K562 (cell line): ENCODE measurements around the gene UNC13C.

ENCODE experiments used
- CEBPG ChIP-seq, 3 experiments: fragments of 200-800 bp in 1 of 3; sonication (Bioruptor generic) in 1 of 3; sonication (generic) in 1 of 3; formaldehyde crosslinking in 1 of 3; IDR thresholded peaks in 2 of 3; conservative IDR thresholded peaks in 1 of 3; 2 replicates each; pipeline versions ENCODE4 v1.6.1 to v1.8.0; 2016 to 2022; ENCODE audit warnings: missing compliant biosample characterization in 2 of 3, missing genetic modification characterization in 2 of 3, mild to moderate bottlenecking in 1 of 3, missing genetic modification reagents in 1 of 3
- FOXK2 ChIP-seq, 2 experiments: fragments of 450-650 bp; IDR thresholded peaks in 1 of 2; conservative IDR thresholded peaks in 1 of 2; 2 replicates each; pipeline ENCODE4 v1.6.1; 2016; ENCODE audit warnings: low read depth in 2 of 2, mild to moderate bottlenecking in 1 of 2
- MAFG ChIP-seq: fragments of 450-650 bp; conservative IDR thresholded peaks from 2 replicates; pipeline ENCODE4 v1.6.1; 2016; ENCODE audit warnings: missing genetic modification characterization, missing compliant biosample characterization
- NUFIP1 ChIP-seq: fragments of 450-650 bp; IDR thresholded peaks from 2 replicates; pipeline ENCODE4 v1.6.1; 2018; ENCODE audit not compliant: partially characterized antibody
- POLR2A ChIP-seq: fragments of 450-650 bp; conservative IDR thresholded peaks from 2 replicates; pipeline ENCODE4 v1.6.1; 2016
- TAF1 ChIP-seq: IDR thresholded peaks from 2 replicates; pipeline ENCODE4 v1.6.1; 2011; ENCODE audit warnings: mild to moderate bottlenecking, low read length, moderate library complexity; ENCODE audit not compliant: insufficient read depth, control insufficient read depth, severe bottlenecking; ENCODE audit errors: extremely low read depth
- TF ChIP-seq, protein P1 (sequence below), 3 experiments: IDR thresholded peaks in 2 of 3; conservative IDR thresholded peaks in 1 of 3; 2 replicates each; pipeline ENCODE4 v1.5.1; 2011 to 2012; ENCODE audit warnings: low read length in 3 of 3, mild to moderate bottlenecking in 3 of 3, control low read depth in 2 of 3, improper control_type of control experiment in 1 of 3, inconsistent platforms in 1 of 3, low read depth in 1 of 3, mixed read lengths in 1 of 3, moderate library complexity in 1 of 3; ENCODE audit not compliant: insufficient read depth in 2 of 3
- TF ChIP-seq, protein P2 (sequence below): fragments of 450-650 bp; formaldehyde crosslinking; IDR thresholded peaks from 2 replicates; pipeline ENCODE4 v1.4.0; 2022; ENCODE audit warnings: missing genetic modification characterization
- TF ChIP-seq, protein P3 (sequence below): sonication (generic); formaldehyde crosslinking; IDR thresholded peaks from 2 replicates; pipeline ENCODE4 v1.9.0; 2022; ENCODE audit warnings: mild to moderate bottlenecking, missing genetic modification reagents

DNA sequence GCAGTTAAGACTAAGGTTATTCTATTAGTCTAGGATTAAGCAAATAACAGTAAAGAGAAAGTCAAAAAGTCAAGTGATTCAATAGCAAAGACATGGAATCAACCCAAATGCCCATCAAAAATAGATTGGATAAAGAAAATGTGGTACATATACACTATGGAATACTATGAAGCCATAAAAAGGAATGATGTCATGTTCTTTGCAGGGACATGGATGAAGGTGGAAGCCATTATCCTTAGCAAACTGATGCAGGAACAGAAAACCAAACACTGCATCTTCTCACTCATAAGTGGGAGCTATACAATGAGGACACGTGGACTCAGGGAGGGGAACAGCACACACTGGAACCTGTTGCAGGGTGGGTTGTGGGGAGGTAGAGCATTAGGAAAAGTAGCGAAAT, 29.0 kb downstream of the UNC13C start:
- TF ChIP-seq, protein P1, sequence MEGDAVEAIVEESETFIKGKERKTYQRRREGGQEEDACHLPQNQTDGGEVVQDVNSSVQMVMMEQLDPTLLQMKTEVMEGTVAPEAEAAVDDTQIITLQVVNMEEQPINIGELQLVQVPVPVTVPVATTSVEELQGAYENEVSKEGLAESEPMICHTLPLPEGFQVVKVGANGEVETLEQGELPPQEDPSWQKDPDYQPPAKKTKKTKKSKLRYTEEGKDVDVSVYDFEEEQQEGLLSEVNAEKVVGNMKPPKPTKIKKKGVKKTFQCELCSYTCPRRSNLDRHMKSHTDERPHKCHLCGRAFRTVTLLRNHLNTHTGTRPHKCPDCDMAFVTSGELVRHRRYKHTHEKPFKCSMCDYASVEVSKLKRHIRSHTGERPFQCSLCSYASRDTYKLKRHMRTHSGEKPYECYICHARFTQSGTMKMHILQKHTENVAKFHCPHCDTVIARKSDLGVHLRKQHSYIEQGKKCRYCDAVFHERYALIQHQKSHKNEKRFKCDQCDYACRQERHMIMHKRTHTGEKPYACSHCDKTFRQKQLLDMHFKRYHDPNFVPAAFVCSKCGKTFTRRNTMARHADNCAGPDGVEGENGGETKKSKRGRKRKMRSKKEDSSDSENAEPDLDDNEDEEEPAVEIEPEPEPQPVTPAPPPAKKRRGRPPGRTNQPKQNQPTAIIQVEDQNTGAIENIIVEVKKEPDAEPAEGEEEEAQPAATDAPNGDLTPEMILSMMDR (IDR thresholded peaks at IDR 0.05 in 2 of 3, conservative IDR thresholded peaks at IDR 0.05 in 1 of 3; ENCODE audit: insufficient read depth in 2 of 3, low read depth in 1 of 3, low read length in 3 of 3), result no peak
- TF ChIP-seq CEBPG (CRISPR knock-in tag; IDR thresholded peaks at IDR 0.05) (no peak), CEBPG (tag; conservative IDR thresholded peaks at IDR 0.05 in 1 of 2, IDR thresholded peaks at IDR 0.05 in 1 of 2) (no peak), FOXK2 (conservative IDR thresholded peaks at IDR 0.05 in 1 of 2, IDR thresholded peaks at IDR 0.05 in 1 of 2; ENCODE audit: low read depth in 2 of 2) (no peak), TAF1 (no peak), MAFG (no peak), NUFIP1 (no peak), POLR2A (no peak)
- TF ChIP-seq, protein P2, sequence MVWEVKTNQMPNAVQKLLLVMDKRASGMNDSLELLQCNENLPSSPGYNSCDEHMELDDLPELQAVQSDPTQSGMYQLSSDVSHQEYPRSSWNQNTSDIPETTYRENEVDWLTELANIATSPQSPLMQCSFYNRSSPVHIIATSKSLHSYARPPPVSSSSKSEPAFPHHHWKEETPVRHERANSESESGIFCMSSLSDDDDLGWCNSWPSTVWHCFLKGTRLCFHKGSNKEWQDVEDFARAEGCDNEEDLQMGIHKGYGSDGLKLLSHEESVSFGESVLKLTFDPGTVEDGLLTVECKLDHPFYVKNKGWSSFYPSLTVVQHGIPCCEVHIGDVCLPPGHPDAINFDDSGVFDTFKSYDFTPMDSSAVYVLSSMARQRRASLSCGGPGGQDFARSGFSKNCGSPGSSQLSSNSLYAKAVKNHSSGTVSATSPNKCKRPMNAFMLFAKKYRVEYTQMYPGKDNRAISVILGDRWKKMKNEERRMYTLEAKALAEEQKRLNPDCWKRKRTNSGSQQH (CRISPR knock-in tag), result no peak
- TF ChIP-seq, protein P3, sequence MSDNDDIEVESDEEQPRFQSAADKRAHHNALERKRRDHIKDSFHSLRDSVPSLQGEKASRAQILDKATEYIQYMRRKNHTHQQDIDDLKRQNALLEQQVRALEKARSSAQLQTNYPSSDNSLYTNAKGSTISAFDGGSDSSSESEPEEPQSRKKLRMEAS, result no peak
